IMR-90 (cell line): Measurements from ENCODE around the gene CTAGE6. TPM values are rescaled to one million over a fixed set of nuclear protein-coding genes. Genes with fewer than 3 reads are reported as not detected.
"Not testable (repeated sequence)": the region's sequence is repeated elsewhere in the genome, so short reads cannot be mapped to it uniquely, and the experiment has no call there.

Experiments
- ATAC-seq: fragments of 200-7000 bp; cut with Tn5 transposase; 2 replicates; pipeline ENCODE4 v1.9.1; 2020; ENCODE audit warnings: low read depth, mild to moderate bottlenecking, moderate library complexity
- BruUV-seq: library from RNA; stranded (reverse); fragments of 400-500 nt; replicated peaks from 2 replicates; lab custom pipeline; 2021; lab: Mats Ljungman, UMichigan
- CTCF ChIA-PET: fragments of 300-600 bp; formaldehyde crosslinking; extraction: SDS; loops from one replicate; lab custom pipeline; 2021; ENCODE audit warnings: antibody characterized with exemption; lab: Yijun Ruan, JAX
- POLR2A ChIA-PET: fragments of 300-600 bp; sonication (Branson Sonifier 250); formaldehyde crosslinking; loops from one replicate; lab custom pipeline; 2022; ENCODE audit warnings: antibody characterized with exemption; ENCODE audit not compliant: unreplicated experiment; lab: Charles Lee
- DNase-seq: peaks from one replicate; pipeline ENCODE4 v3.0.0; 2013
- H2AFZ ChIP-seq: replicated peaks from 2 replicates; pipeline ENCODE3; 2013; ENCODE audit warnings: low read length, mild to moderate bottlenecking; ENCODE audit not compliant: poor library complexity
- H2AK5ac ChIP-seq: 2 replicates; pipeline ENCODE4 v1.6.1; 2013; ENCODE audit warnings: low read depth, low read length, inconsistent platforms
- H2AK9ac ChIP-seq: replicated peaks from 2 replicates; pipeline ENCODE3; 2013; ENCODE audit warnings: mild to moderate bottlenecking, low read depth, low read length, moderate library complexity; ENCODE audit not compliant: poor library complexity
- H2BK120ac ChIP-seq: 2 replicates; pipeline ENCODE4 v1.6.1; 2013; ENCODE audit warnings: low read depth, low read length, inconsistent platforms
- H2BK15ac ChIP-seq: 3 replicates; pipeline ENCODE4 v1.6.1; 2013; ENCODE audit warnings: low read depth, low read length, inconsistent platforms
- H2BK20ac ChIP-seq: 2 replicates; pipeline ENCODE4 v1.6.1; 2013; ENCODE audit warnings: low read depth, mild to moderate bottlenecking, inconsistent platforms, low read length, moderate library complexity
- H2BK5ac ChIP-seq: 2 replicates; pipeline ENCODE4 v1.6.1; 2013; ENCODE audit warnings: mild to moderate bottlenecking, low read depth, low read length, inconsistent platforms; ENCODE audit not compliant: poor library complexity, severe bottlenecking
- H3K14ac ChIP-seq: replicated peaks from 2 replicates; pipeline ENCODE4 v1.6.1; 2013; ENCODE audit warnings: low read depth, low read length, inconsistent platforms
- H3K18ac ChIP-seq: 2 replicates; pipeline ENCODE4 v1.6.1; 2013; ENCODE audit warnings: low read depth, low read length, control low read depth
- H3K23ac ChIP-seq: 2 replicates; pipeline ENCODE4 v1.6.1; 2013; ENCODE audit warnings: low read depth, low read length, inconsistent platforms
- H3K27ac ChIP-seq: 2 replicates; pipeline ENCODE4 v1.5.1; 2013; ENCODE audit warnings: mild to moderate bottlenecking, control low read depth, low read length; ENCODE audit not compliant: insufficient read depth
- H3K27me3 ChIP-seq: 2 replicates; pipeline ENCODE4 v1.6.1; 2013; ENCODE audit warnings: low read length; ENCODE audit not compliant: control insufficient read depth, insufficient read depth
- H3K36me3 ChIP-seq: 2 replicates; pipeline ENCODE4 v1.6.1; 2013; ENCODE audit warnings: low read length, mixed read lengths; ENCODE audit not compliant: control insufficient read depth, insufficient read depth
- H3K4ac ChIP-seq: 2 replicates; pipeline ENCODE4 v1.6.1; 2013; ENCODE audit warnings: low read depth, low read length, inconsistent platforms
- H3K4me1 ChIP-seq: 2 replicates; pipeline ENCODE4 v1.6.1; 2013; ENCODE audit warnings: low read length, mixed read lengths; ENCODE audit not compliant: control insufficient read depth, insufficient read depth
- H3K4me2 ChIP-seq: 2 replicates; pipeline ENCODE4 v1.6.1; 2013; ENCODE audit warnings: low read depth, mild to moderate bottlenecking, control low read depth, low read length, moderate library complexity
- H3K4me3 ChIP-seq: 2 replicates; pipeline ENCODE4 v1.5.1; 2013; ENCODE audit warnings: low read depth, mild to moderate bottlenecking, control low read depth, low read length, moderate library complexity; ENCODE audit not compliant: insufficient read depth
- H3K56ac ChIP-seq: 2 replicates; pipeline ENCODE4 v1.6.1; 2013; ENCODE audit warnings: low read length, inconsistent platforms; ENCODE audit not compliant: insufficient read depth; ENCODE audit errors: extremely low read depth
- H3K79me1 ChIP-seq, 2 experiments: 2 replicates each; pipeline ENCODE4 v1.6.1; 2013; ENCODE audit warnings: low read length in 2 of 2, inconsistent platforms in 1 of 2, low read depth in 1 of 2
- H3K9ac ChIP-seq: 2 replicates; pipeline ENCODE4 v1.6.1; 2013; ENCODE audit warnings: low read depth, low read length, control low read depth
- H3K9me1 ChIP-seq: 2 replicates; pipeline ENCODE4 v1.6.1; 2013; ENCODE audit warnings: low read length, inconsistent platforms; ENCODE audit not compliant: insufficient read depth
- H3K9me3 ChIP-seq: 2 replicates; pipeline ENCODE4 v1.6.1; 2013; ENCODE audit warnings: low read length; ENCODE audit not compliant: control insufficient read depth, insufficient read depth
- H4K20me1 ChIP-seq: 2 replicates; pipeline ENCODE4 v1.6.1; 2013; ENCODE audit warnings: low read length, inconsistent platforms; ENCODE audit not compliant: insufficient read depth
- H4K5ac ChIP-seq: 2 replicates; pipeline ENCODE4 v1.6.1; 2013; ENCODE audit warnings: mild to moderate bottlenecking, low read depth, low read length, control low read depth
- H4K8ac ChIP-seq, 2 experiments: 2 replicates each; pipeline ENCODE4 v1.6.1; 2013; ENCODE audit warnings: low read depth in 2 of 2, low read length in 2 of 2, control low read depth in 1 of 2, inconsistent platforms in 1 of 2
- H4K91ac ChIP-seq: 2 replicates; pipeline ENCODE4 v1.6.1; 2013; ENCODE audit warnings: low read depth, low read length, inconsistent platforms; ENCODE audit not compliant: insufficient read depth
- WGBS, 2 experiments: methylation state at CpG; one replicate each; pipeline versions ENCODE4 v1.1.5 to v1.1.7; 2013; ENCODE audit warnings: missing lambda C conversion rate in 2 of 2; ENCODE audit not compliant: insufficient read length in 1 of 2; ENCODE audit errors: extremely low coverage in 2 of 2; 5-methylcytosine and 5-hydroxymethylcytosine counted together
- dilution Hi-C: fragments of 300-500 bp; cut with HindIII; formaldehyde crosslinking; loops from one replicate; pipeline ENCODE4 v1.14.3; 2018; ENCODE audit warnings: low sequenced_read_pairs; ENCODE audit not compliant: unreplicated experiment
- in situ Hi-C: fragments of 300-500 bp; cut with MboI; formaldehyde crosslinking; loops from 3 replicates; pipeline ENCODE4 v1.14.3; 2019; ENCODE audit warnings: low sequenced_read_pairs, inconsistent platforms, mixed read lengths
- intact Hi-C: fragments of 100-400 bp; cut with micrococcal nuclease; formaldehyde crosslinking; loops from 2 replicates; pipeline ENCODE4 v1.10.0; 2022
- microRNA-seq, 2 experiments: library from miRNA; stranded (forward) in 1 of 2; unstranded in 1 of 2; fragments of 10-50 nt in 1 of 2; fragments of <30 nt in 1 of 2; gene quantifications in 1 of 2; microRNA quantifications in 1 of 2; one replicate each; pipeline versions ENCODE3 to v1.1.0; 2013 to 2020; ENCODE audit not compliant: insufficient read depth in 1 of 2, insufficient read length in 1 of 2, unreplicated experiment in 1 of 2
- polyA plus RNA-seq, 3 experiments: library from polyadenylated mRNA; depleted of rRNA; stranded (reverse); fragments of >200 nt; gene quantifications; 2 replicates each; pipeline ENCODE4 v1.2.3, GENCODE V29; 2012; ENCODE audit warnings: low replicate concordance in 1 of 3
- small RNA-seq, 5 experiments: library from RNA; depleted of rRNA; stranded (forward); fragments of <200 nt; gene quantifications; one replicate each; pipeline ENCODE3, GENCODE V24; 2012
- total RNA-seq: library from RNA; depleted of rRNA; stranded (reverse); fragments of >200 nt; gene quantifications from 2 replicates; pipeline ENCODE4 v1.2.3, GENCODE V29; 2012; rRNA removed

CTAGE6 gene
- total and polyA plus RNA-seq, 2 of the 4 experiments (the other 2 are of a cell fraction): 0.10 to 0.18 TPM

DNA sequence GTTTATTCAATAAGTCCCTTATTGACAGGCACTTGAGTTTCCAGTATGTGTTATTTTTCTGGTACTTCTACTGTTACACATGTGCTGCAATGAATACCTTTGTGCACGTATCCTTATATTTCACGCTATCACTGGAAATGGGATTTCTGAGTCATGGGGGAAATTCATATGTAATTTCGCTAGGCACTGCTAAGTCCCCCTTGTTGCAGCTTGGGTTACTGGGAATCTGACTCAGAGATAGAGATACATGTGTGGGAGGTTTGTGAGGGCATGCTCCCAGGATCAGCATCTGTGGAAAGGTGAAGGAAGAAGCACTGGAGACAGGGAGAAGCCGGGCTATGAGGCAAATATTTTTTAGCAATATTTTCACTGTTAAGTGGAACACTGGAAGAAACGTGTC is 47.6 kb downstream of the CTAGE6 start:
- H2AK5ac ChIP-seq, H3K9me1 ChIP-seq, in situ Hi-C loops, H2AFZ ChIP-seq, H3K27ac ChIP-seq, H3K23ac ChIP-seq, H2BK120ac ChIP-seq, H3K4ac ChIP-seq, H4K91ac ChIP-seq, CTCF ChIA-PET, H3K4me1 ChIP-seq, intact Hi-C loops, H2BK20ac ChIP-seq, H4K8ac ChIP-seq, POLR2A ChIA-PET, H3K4me2 ChIP-seq, H4K5ac ChIP-seq, H3K36me3 ChIP-seq, BruUV-seq, H3K56ac ChIP-seq, H4K20me1 ChIP-seq, H3K14ac ChIP-seq, DNase-seq, H3K9ac ChIP-seq, H3K79me1 ChIP-seq, dilution Hi-C loops, H2AK9ac ChIP-seq, H3K27me3 ChIP-seq, ATAC-seq, H2BK15ac ChIP-seq, H3K9me3 ChIP-seq, H3K4me3 ChIP-seq, H2BK5ac ChIP-seq, H3K18ac ChIP-seq: not testable (repeated sequence)
- no CpG with 5 or more reads among the region's 5 CpGs for WGBS, 2 experiments

Small RNA genes within 50 kb of the gene (microRNA-seq; reads per million reads assigned to microRNA genes)
- not detected for gene RNU6-267P (ENCODE audit: insufficient read depth, insufficient read length)

Small RNA genes within 50 kb of the gene (small RNA-seq; reads per million reads assigned to genes)
- 0 reads per million in 5 experiments for gene RNU6-267P

Other genes with a start within 250 kb of the CTAGE6 start
- under 0.01 TPM in 1 of 2 replicates, not detected in the other for gene CTAGE15, start 185.9 kb downstream of the CTAGE6 start, total RNA-seq
- not detected in 2 replicates for gene CTAGE15, start 185.9 kb downstream of the CTAGE6 start, polyA plus RNA-seq (2012; rRNA removed)
- 3.3 and 3.4 TPM in 2 replicates for gene TCAF2, start 136.7 kb downstream of the CTAGE6 start, total RNA-seq
- 2.8 and 3.0 TPM in 2 replicates for gene TCAF2, start 136.7 kb downstream of the CTAGE6 start, polyA plus RNA-seq (2012; rRNA removed)
- 86.4 and 91.8 TPM in 2 replicates for gene TCAF1, start 144.5 kb upstream of the CTAGE6 start, total RNA-seq
- 35.1 and 39.3 TPM in 2 replicates for gene TCAF1, start 144.5 kb upstream of the CTAGE6 start, polyA plus RNA-seq (2012; rRNA removed)
- gene OR2F2, start 177.5 kb upstream of the CTAGE6 start, total RNA-seq: not detected in 2 replicates
- not detected in 2 replicates for gene OR2F2, start 177.5 kb upstream of the CTAGE6 start, polyA plus RNA-seq (2012; rRNA removed)
- not detected in 2 replicates for gene OR2F1, start 197.1 kb upstream of the CTAGE6 start, total RNA-seq
- gene OR2F1, start 197.1 kb upstream of the CTAGE6 start, polyA plus RNA-seq (2012; rRNA removed): not detected in 2 replicates
- gene OR6B1, start 242.6 kb upstream of the CTAGE6 start, total RNA-seq: not detected in 2 replicates
- gene OR6B1, start 242.6 kb upstream of the CTAGE6 start, polyA plus RNA-seq (2012; rRNA removed): not detected in 2 replicates